Measurements from ENCODE around the gene COCH. TPM values are rescaled to one million over a fixed set of nuclear protein-coding genes. Genes with fewer than 3 reads are reported as not detected.
"Not testable (repeated sequence)": the region's sequence is repeated elsewhere in the genome, so short reads cannot be mapped to it uniquely, and the experiment has no call there.

Gene COCH
- total RNA-seq, 1 experiment from 2014 or later: 87.6 TPM

DNA sequence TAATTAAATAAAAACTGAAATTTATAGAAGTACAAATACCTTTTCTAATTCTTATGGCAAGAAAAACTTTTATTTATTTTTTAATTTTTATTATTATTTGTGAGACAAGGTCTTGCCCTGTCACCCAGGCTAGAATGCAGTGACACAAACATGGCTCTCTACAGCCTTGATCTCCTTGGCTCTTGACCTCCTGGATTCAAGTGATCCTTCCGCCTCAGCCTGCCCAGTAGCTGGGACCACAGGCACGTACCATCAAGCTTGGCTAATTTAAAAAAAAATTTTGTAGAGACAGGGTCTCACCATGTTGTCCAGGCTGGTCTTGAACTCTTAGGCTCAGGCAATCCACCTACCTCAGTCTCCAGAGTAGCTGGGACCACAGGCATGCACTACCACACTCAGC lies 47.4 kb downstream of the COCH start:
- H3K27ac ChIP-seq (ENCODE audit: low read depth, low read length, poor library complexity, severe bottlenecking): peak overlapping the region; percentile 61
- no peak overlapping the region for H3K4me3 ChIP-seq (ENCODE audit: low read depth, low read length, poor library complexity, severe bottlenecking)
- no peak for DNase-seq (ENCODE audit: low spot score)
- peaks cover 59% of the 10 kb centered on the region for H3K4me1 ChIP-seq (ENCODE audit: insufficient read depth, low read length, poor library complexity, severe bottlenecking)
- intact Hi-C loops (cut with micrococcal nuclease; ENCODE audit: unreplicated experiment): no loop called here
- no TSS peak for BruUV-seq (replicated peaks)
- H3K9me3 ChIP-seq (ENCODE audit: low read depth, low read length, poor library complexity, severe bottlenecking): no peaks in the 10 kb centered on the region
- no peaks in the 10 kb centered on the region for H3K36me3 ChIP-seq (ENCODE audit: insufficient read depth, low read length, poor library complexity, severe bottlenecking)
- TF ChIP-seq, protein P1, sequence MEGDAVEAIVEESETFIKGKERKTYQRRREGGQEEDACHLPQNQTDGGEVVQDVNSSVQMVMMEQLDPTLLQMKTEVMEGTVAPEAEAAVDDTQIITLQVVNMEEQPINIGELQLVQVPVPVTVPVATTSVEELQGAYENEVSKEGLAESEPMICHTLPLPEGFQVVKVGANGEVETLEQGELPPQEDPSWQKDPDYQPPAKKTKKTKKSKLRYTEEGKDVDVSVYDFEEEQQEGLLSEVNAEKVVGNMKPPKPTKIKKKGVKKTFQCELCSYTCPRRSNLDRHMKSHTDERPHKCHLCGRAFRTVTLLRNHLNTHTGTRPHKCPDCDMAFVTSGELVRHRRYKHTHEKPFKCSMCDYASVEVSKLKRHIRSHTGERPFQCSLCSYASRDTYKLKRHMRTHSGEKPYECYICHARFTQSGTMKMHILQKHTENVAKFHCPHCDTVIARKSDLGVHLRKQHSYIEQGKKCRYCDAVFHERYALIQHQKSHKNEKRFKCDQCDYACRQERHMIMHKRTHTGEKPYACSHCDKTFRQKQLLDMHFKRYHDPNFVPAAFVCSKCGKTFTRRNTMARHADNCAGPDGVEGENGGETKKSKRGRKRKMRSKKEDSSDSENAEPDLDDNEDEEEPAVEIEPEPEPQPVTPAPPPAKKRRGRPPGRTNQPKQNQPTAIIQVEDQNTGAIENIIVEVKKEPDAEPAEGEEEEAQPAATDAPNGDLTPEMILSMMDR (conservative IDR thresholded peaks at IDR 0.05; ENCODE audit: low read depth, low read length): no peak
- TF ChIP-seq EZH2 (IDR thresholded peaks at IDR 0.05; ENCODE audit: borderline replicate concordance, low read depth, low read length, poor library complexity, severe bottlenecking): no peak
- ChIA-PET POLR2A (ENCODE audit: low non-redundant PET) (no interaction called here), CTCF (no interaction called here)
- H3K27me3 ChIP-seq (replicated peaks; ENCODE audit: insufficient read depth, low read depth, low read length, poor library complexity): no peaks in the 10 kb centered on the region

- CTCF ChIA-PET: no interaction called here
- H3K27ac ChIP-seq (ENCODE audit: low read depth, low read length, poor library complexity, severe bottlenecking): peak overlapping the region; percentile 51
- intact Hi-C loops (cut with micrococcal nuclease; ENCODE audit: unreplicated experiment): no loop called here
- H3K4me1 ChIP-seq (ENCODE audit: insufficient read depth, low read length, poor library complexity, severe bottlenecking): peaks cover 68% of the 10 kb centered on the region
- no peaks in the 10 kb centered on the region for H3K36me3 ChIP-seq (ENCODE audit: insufficient read depth, low read length, poor library complexity, severe bottlenecking)
- POLR2A ChIA-PET (ENCODE audit: low non-redundant PET): interaction anchor here (0.6 kb wide), 1 partner anchor 1448 kb away, joined by 5 read pairs; no protein-coding TSS in a partner anchor
- TF ChIP-seq EZH2 (IDR thresholded peaks at IDR 0.05; ENCODE audit: borderline replicate concordance, low read depth, low read length, poor library complexity, severe bottlenecking): no peak
- TF ChIP-seq, protein P1 (conservative IDR thresholded peaks at IDR 0.05; ENCODE audit: low read depth, low read length): no peak
- BruUV-seq (replicated peaks): no TSS peak
- H3K9me3 ChIP-seq (ENCODE audit: low read depth, low read length, poor library complexity, severe bottlenecking): no peaks in the 10 kb centered on the region
- H3K4me3 ChIP-seq (ENCODE audit: low read depth, low read length, poor library complexity, severe bottlenecking): no peak overlapping the region
- no peaks in the 10 kb centered on the region for H3K27me3 ChIP-seq (replicated peaks; ENCODE audit: insufficient read depth, low read depth, low read length, poor library complexity)
- DNase-seq (ENCODE audit: low spot score): no peak
Measured at GRCh38 chr14:30925254-30925653, 50.9 kb downstream of the COCH start.

- H3K4me3 ChIP-seq (ENCODE audit: low read depth, low read length, poor library complexity, severe bottlenecking): no peak overlapping the region
- CTCF ChIA-PET: no interaction called here
- no peak for DNase-seq (ENCODE audit: low spot score)
- TF ChIP-seq, protein P1 (conservative IDR thresholded peaks at IDR 0.05; ENCODE audit: low read depth, low read length): no peak
- TF ChIP-seq EZH2 (IDR thresholded peaks at IDR 0.05; ENCODE audit: borderline replicate concordance, low read depth, low read length, poor library complexity, severe bottlenecking): no peak
- POLR2A ChIA-PET (ENCODE audit: low non-redundant PET): no interaction called here
- no TSS peak for BruUV-seq (replicated peaks)
- intact Hi-C loops (cut with micrococcal nuclease; ENCODE audit: unreplicated experiment): no loop called here
- no peaks in the 10 kb centered on the region for H3K27me3 ChIP-seq (replicated peaks; ENCODE audit: insufficient read depth, low read depth, low read length, poor library complexity)
- H3K27ac ChIP-seq (ENCODE audit: low read depth, low read length, poor library complexity, severe bottlenecking): no peak overlapping the region
- peaks cover 36% of the 10 kb centered on the region for H3K4me1 ChIP-seq (ENCODE audit: insufficient read depth, low read length, poor library complexity, severe bottlenecking)
- peaks cover 1% of the 10 kb centered on the region for H3K36me3 ChIP-seq (ENCODE audit: insufficient read depth, low read length, poor library complexity, severe bottlenecking)
- H3K9me3 ChIP-seq (ENCODE audit: low read depth, low read length, poor library complexity, severe bottlenecking): no peaks in the 10 kb centered on the region
Measured at GRCh38 chr14:30928462-30928861, 54.1 kb downstream of the COCH start.

- H3K4me3 ChIP-seq (ENCODE audit: low read depth, low read length, poor library complexity, severe bottlenecking); CTCF ChIA-PET; H3K9me3 ChIP-seq (ENCODE audit: low read depth, low read length, poor library complexity, severe bottlenecking); intact Hi-C loops (cut with micrococcal nuclease; ENCODE audit: unreplicated experiment); BruUV-seq (replicated peaks); H3K27me3 ChIP-seq (replicated peaks; ENCODE audit: insufficient read depth, low read depth, low read length, poor library complexity); POLR2A ChIA-PET (ENCODE audit: low non-redundant PET); H3K27ac ChIP-seq (ENCODE audit: low read depth, low read length, poor library complexity, severe bottlenecking); H3K4me1 ChIP-seq (ENCODE audit: insufficient read depth, low read length, poor library complexity, severe bottlenecking); DNase-seq (ENCODE audit: low spot score): not testable (repeated sequence)
- peaks cover 30% of the 10 kb centered on the region for H3K36me3 ChIP-seq (ENCODE audit: insufficient read depth, low read length, poor library complexity, severe bottlenecking)
Measured at GRCh38 chr14:30933937-30934336, 59.6 kb downstream of the COCH start.
